WTC11 (cell line): ENCODE measurements around the gene HELZ. TPM values are rescaled to one million over a fixed set of nuclear protein-coding genes. Genes with fewer than 3 reads are reported as not detected.
A peak's percentile ranks its signal among the peaks of the same experiment; 100 is the strongest.
"Not testable (repeated sequence)": the region's sequence is repeated elsewhere in the genome, so short reads cannot be mapped to it uniquely, and the experiment has no call there.

Source experiments
- ATAC-seq: fragments of 200-7000 bp; cut with Tn5 transposase; 2 replicates; pipeline ENCODE4 v1.10.0; 2021; ENCODE audit warnings: mild to moderate bottlenecking, moderate library complexity
- CTCF ChIA-PET: fragments of 300-600 bp; sonication (Branson Sonifier 250); formaldehyde crosslinking; loops from one replicate; lab custom pipeline; 2021; ENCODE audit warnings: antibody characterized with exemption; lab: Charles Lee
- POLR2A ChIA-PET: fragments of 350-600 bp; sonication (Branson Sonifier 250); formaldehyde crosslinking; loops from one replicate; lab custom pipeline; 2021; ENCODE audit warnings: antibody characterized with exemption; lab: Charles Lee
- DNase-seq: peaks from one replicate; pipeline ENCODE4 v3.0.0; 2021; ENCODE audit warnings: low spot score
- H3K27ac Mint-ChIP-seq: 2 replicates; pipeline ENCODE4 v1.8.0; 2021; ENCODE audit warnings: mixed read lengths
- H3K27me3 Mint-ChIP-seq: 2 replicates; pipeline ENCODE4 v1.8.0; 2021; ENCODE audit warnings: low read depth, mild to moderate bottlenecking, moderate library complexity, mixed read lengths
- H3K36me3 Mint-ChIP-seq: 2 replicates; pipeline ENCODE4 v1.8.0; 2021; ENCODE audit warnings: mixed read lengths
- H3K4me1 Mint-ChIP-seq: 2 replicates; pipeline ENCODE4 v1.8.0; 2022; ENCODE audit warnings: mixed read lengths
- H3K4me3 Mint-ChIP-seq: 2 replicates; pipeline ENCODE4 v1.8.0; 2021; ENCODE audit warnings: mild to moderate bottlenecking, moderate library complexity, mixed read lengths
- H3K9me3 Mint-ChIP-seq: 2 replicates; pipeline ENCODE4 v1.8.0; 2021; ENCODE audit warnings: mixed read lengths
- ARID4B ChIP-seq: sonication (generic); formaldehyde crosslinking; IDR thresholded peaks from 2 replicates; pipeline ENCODE4 v1.8.0; 2023; ENCODE audit warnings: missing genetic modification reagents, mild to moderate bottlenecking, borderline replicate concordance
- EMX1 ChIP-seq: fragments of 250-450 bp; sonication (Bioruptor Pico); IDR thresholded peaks from 2 replicates; pipeline ENCODE4 v1.8.0; 2021; ENCODE audit warnings: mild to moderate bottlenecking
- ETV6 ChIP-seq: sonication (generic); formaldehyde crosslinking; IDR thresholded peaks from 2 replicates; pipeline ENCODE4 v1.8.1; 2022; ENCODE audit warnings: mild to moderate bottlenecking, missing genetic modification reagents
- GABPB1 ChIP-seq: sonication (generic); formaldehyde crosslinking; IDR thresholded peaks from 2 replicates; pipeline ENCODE4 v1.8.1; 2023; ENCODE audit warnings: mild to moderate bottlenecking, missing genetic modification reagents
- HMGXB4 ChIP-seq: sonication (generic); formaldehyde crosslinking; IDR thresholded peaks from 2 replicates; pipeline ENCODE4 v1.8.1; 2023; ENCODE audit warnings: mild to moderate bottlenecking, moderate library complexity, missing genetic modification reagents
- NFATC4 ChIP-seq: fragments of 250-450 bp; sonication (Bioruptor Pico); IDR thresholded peaks from 2 replicates; pipeline ENCODE4 v1.9.0; 2021; ENCODE audit warnings: mild to moderate bottlenecking
- OVOL2 ChIP-seq: fragments of 250-450 bp; sonication (Bioruptor Pico); IDR thresholded peaks from 2 replicates; pipeline ENCODE4 v1.9.0; 2021; ENCODE audit warnings: mild to moderate bottlenecking, borderline replicate concordance
- RELA ChIP-seq: sonication (generic); formaldehyde crosslinking; IDR thresholded peaks from 2 replicates; pipeline ENCODE4 v1.8.1; 2022; ENCODE audit warnings: missing genetic modification reagents, mild to moderate bottlenecking, borderline replicate concordance
- RORB ChIP-seq: fragments of 250-450 bp; sonication (Bioruptor Pico); IDR thresholded peaks from 2 replicates; pipeline ENCODE4 v1.9.0; 2021; ENCODE audit warnings: mild to moderate bottlenecking
- SMAD3 ChIP-seq: sonication (generic); formaldehyde crosslinking; IDR thresholded peaks from 2 replicates; pipeline ENCODE4 v1.8.0; 2022; ENCODE audit warnings: missing genetic modification reagents, mild to moderate bottlenecking, borderline replicate concordance
- SOX15 ChIP-seq: fragments of 250-450 bp; sonication (Bioruptor Pico); IDR thresholded peaks from 2 replicates; pipeline ENCODE4 v1.9.0; 2021; ENCODE audit warnings: mild to moderate bottlenecking
- ZNF138 ChIP-seq: sonication (generic); formaldehyde crosslinking; conservative IDR thresholded peaks from 2 replicates; pipeline ENCODE4 v1.8.1; 2022; ENCODE audit warnings: mild to moderate bottlenecking, moderate library complexity, missing genetic modification reagents
- ZNF263 ChIP-seq: sonication (generic); formaldehyde crosslinking; IDR thresholded peaks from 2 replicates; pipeline ENCODE4 v1.8.1; 2022; ENCODE audit warnings: low read depth, mild to moderate bottlenecking, moderate library complexity, missing genetic modification reagents
- ZNF317 ChIP-seq: sonication (generic); formaldehyde crosslinking; IDR thresholded peaks from 2 replicates; pipeline ENCODE4 v1.8.1; 2023; ENCODE audit warnings: low read depth, mild to moderate bottlenecking, moderate library complexity, missing genetic modification reagents, borderline replicate concordance
- ZNF423 ChIP-seq: fragments of 250-450 bp; sonication (Bioruptor Pico); IDR thresholded peaks from 2 replicates; pipeline ENCODE4 v2.1.2; 2022; ENCODE audit warnings: mild to moderate bottlenecking, moderate library complexity
- ZNF671 ChIP-seq: fragments of 250-450 bp; sonication (Bioruptor Pico); IDR thresholded peaks from 2 replicates; pipeline ENCODE4 v1.8.0; 2021; ENCODE audit warnings: mild to moderate bottlenecking
- total RNA-seq: library from RNA; stranded (reverse); gene quantifications from 3 replicates; pipeline ENCODE4 v1.2.3, GENCODE V29; 2021
- TF ChIP-seq, protein P1 (sequence below): sonication (generic); formaldehyde crosslinking; IDR thresholded peaks from 2 replicates; pipeline ENCODE4 v1.8.1; 2023; ENCODE audit warnings: mild to moderate bottlenecking, missing genetic modification reagents

Gene HELZ
- total RNA-seq, 1 experiment from 2014 or later = 49.1 TPM

DNA sequence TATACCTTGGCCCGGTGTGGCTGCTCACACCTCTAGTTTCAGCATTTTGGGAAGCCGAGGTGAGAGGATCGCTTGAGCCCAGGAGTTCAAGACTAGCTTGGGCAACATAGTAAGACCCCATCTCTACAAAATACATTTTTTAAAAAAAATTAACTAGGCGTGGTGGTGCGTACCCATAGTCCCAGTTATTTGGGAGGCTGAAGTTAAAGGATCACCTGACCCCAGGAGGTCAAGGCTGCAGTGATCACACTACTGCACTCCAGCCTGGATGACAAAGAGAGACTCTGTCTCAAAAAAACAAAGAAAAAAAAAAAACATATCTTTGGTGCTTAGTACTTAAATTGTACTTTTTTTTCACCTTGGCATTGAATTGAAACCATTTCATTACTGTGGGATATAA lies 101.7 kb downstream of the HELZ start:
- H3K4me3 Mint-ChIP-seq = no peak overlapping the region
- POLR2A ChIA-PET = no interaction called here

DNA sequence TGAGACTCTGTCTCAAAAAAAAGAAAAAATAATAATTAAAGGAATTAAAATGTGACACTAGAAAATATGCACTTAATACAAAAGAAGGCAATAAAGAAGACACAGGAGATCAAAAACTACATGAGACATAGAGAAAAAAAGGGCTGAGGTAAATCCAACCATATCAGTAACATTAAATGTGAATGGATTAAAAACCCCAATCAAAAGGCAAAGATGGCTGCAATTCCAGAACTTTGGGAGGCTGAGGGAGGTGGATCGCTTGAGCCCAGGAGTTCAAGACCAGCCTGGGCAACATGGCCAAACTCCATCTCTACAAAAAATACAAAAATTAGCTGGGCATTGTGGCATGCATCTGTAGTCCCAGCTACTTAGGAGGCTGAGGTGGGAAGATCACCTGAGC lies 103.0 kb downstream of the HELZ start:
- H3K4me3 Mint-ChIP-seq, H3K27me3 Mint-ChIP-seq, H3K9me3 Mint-ChIP-seq, DNase-seq, ATAC-seq, H3K27ac Mint-ChIP-seq, POLR2A ChIA-PET: not testable (repeated sequence)
- CTCF ChIA-PET = interaction anchor here (1.6 kb wide), 1 partner anchor 17 kb away, joined by 7 read pairs; no protein-coding TSS in a partner anchor
- Mint-ChIP-seq H3K4me1 (peaks cover 26% of the 10 kb centered on the region), H3K36me3 (peaks cover 22% of the 10 kb centered on the region)

More for the DNA sequence above, 101.7 kb downstream of the HELZ start:
- ATAC-seq (no peak), DNase-seq (no peak)
- H3K36me3 Mint-ChIP-seq = peaks cover 32% of the 10 kb centered on the region
- CTCF ChIA-PET = interaction anchor here (1.6 kb wide), 1 partner anchor 15 kb away, joined by 7 read pairs; no protein-coding TSS in a partner anchor
- no peaks in the 10 kb centered on the region for H3K27me3 Mint-ChIP-seq
- TF ChIP-seq ZNF671 (CRISPR knock-in tag) = no peak
- TF ChIP-seq RORB (CRISPR knock-in tag) = no peak
- TF ChIP-seq ETV6 (CRISPR knock-in tag) = no peak
- TF ChIP-seq, protein P1, sequence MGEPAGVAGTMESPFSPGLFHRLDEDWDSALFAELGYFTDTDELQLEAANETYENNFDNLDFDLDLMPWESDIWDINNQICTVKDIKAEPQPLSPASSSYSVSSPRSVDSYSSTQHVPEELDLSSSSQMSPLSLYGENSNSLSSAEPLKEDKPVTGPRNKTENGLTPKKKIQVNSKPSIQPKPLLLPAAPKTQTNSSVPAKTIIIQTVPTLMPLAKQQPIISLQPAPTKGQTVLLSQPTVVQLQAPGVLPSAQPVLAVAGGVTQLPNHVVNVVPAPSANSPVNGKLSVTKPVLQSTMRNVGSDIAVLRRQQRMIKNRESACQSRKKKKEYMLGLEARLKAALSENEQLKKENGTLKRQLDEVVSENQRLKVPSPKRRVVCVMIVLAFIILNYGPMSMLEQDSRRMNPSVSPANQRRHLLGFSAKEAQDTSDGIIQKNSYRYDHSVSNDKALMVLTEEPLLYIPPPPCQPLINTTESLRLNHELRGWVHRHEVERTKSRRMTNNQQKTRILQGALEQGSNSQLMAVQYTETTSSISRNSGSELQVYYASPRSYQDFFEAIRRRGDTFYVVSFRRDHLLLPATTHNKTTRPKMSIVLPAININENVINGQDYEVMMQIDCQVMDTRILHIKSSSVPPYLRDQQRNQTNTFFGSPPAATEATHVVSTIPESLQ (CRISPR knock-in tag) = no peak
- TF ChIP-seq OVOL2 = no peak
- TF ChIP-seq NFATC4 = no peak
- no peak for TF ChIP-seq ZNF317 (CRISPR knock-in tag)
- TF ChIP-seq ZNF138 (CRISPR knock-in tag) = no peak
- TF ChIP-seq RELA (CRISPR knock-in tag) = no peak
- H3K9me3 Mint-ChIP-seq = peaks cover 5% of the 10 kb centered on the region
- no peak overlapping the region for H3K27ac Mint-ChIP-seq
- H3K4me1 Mint-ChIP-seq = peaks cover 26% of the 10 kb centered on the region

DNA sequence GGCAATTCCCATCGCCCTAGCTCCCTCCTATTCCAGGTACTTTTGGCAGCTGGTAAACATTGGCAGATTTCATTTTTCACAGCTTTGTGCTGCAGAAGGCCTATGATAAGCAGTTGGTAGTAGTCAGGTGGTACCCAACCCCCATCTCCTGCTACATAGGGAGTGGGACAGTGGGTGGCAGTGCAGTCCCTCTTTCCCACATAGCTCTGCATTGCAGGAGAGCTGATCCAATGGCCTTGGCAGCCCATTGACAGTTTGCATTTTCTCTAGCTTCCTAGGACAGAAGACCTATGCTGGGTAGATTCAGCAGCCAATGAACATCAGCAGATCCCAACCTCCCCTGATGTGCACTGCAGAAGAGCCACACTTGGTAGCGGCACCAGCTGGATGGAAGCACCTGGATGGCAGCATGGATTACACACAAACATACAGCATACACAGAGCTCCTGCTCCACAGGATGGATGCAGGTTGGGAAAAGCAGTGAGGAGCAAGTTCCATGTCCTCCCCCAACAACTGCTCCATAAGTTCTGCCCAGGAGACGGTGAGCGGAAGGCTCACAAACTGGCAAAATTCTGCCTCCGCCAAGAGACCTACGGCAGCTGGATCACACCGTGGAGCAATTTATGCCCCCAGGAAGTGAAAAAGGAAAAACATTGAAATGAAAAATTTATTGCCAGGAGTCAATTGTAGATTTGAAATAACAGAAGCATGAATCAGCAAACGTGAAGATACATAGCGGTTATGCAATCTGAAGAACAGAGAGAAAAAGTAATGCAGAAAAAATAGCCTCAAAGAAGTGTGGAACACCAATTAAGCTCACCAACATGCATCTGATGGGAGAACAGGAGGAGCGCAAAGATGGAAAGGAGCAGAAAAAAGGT lies 105.0 kb downstream of the HELZ start:
- Mint-ChIP-seq H3K27ac (peak overlapping the region; percentile 42), H3K27me3 (no peaks in the 10 kb centered on the region), H3K9me3 (peaks cover 5% of the 10 kb centered on the region), H3K4me3 (no peak overlapping the region), H3K4me1 (peaks cover 12% of the 10 kb centered on the region), H3K36me3 (peaks cover 26% of the 10 kb centered on the region)
- ATAC-seq (peak; percentile 93), DNase-seq (peak; percentile 30)
- ChIA-PET CTCF (interaction anchor here (0.6 to 2.0 kb wide), 17 partner anchors 9 to 1297 kb away, joined by 3 to 16 read pairs (median 4); no protein-coding TSS in a partner anchor), POLR2A (interaction anchor here (0.6 to 1.7 kb wide), 2 partner anchors 9 to 38 kb away, joined by 3 to 5 read pairs; no protein-coding TSS in a partner anchor)
- TF ChIP-seq HMGXB4 (CRISPR knock-in tag) = no peak

DNA sequence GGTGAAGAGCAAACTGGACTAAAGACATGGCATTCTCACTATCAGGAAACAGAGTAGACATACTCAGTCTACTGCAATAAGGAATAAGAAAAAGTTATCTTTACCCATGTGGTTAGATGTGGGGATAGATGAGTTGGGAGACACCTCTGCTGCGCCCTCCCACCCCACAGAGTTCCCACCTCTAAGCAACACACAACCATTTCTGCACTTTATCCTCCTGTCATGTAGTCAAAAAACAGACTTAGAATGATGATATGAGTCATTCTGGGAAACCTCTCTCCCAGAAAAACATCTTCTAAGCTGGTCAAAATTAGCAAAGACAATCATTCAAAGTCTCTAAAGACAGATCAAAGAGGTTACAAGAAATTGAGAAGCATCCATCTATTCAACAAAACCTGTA lies 105.7 kb downstream of the HELZ start:
- DNase-seq (no peak), ATAC-seq (no peak)
- Mint-ChIP-seq H3K27me3 (no peaks in the 10 kb centered on the region), H3K36me3 (peaks cover 24% of the 10 kb centered on the region), H3K27ac (no peak overlapping the region), H3K4me1 (peaks cover 9% of the 10 kb centered on the region), H3K9me3 (peaks cover 5% of the 10 kb centered on the region), H3K4me3 (no peak overlapping the region)
- ChIA-PET CTCF (interaction anchor here (0.8 to 2.0 kb wide), 14 partner anchors 10 to 336 kb away, joined by 3 to 16 read pairs (median 4); no protein-coding TSS in a partner anchor), POLR2A (interaction anchor here (0.6 to 1.7 kb wide), 2 partner anchors 9 to 39 kb away, joined by 3 to 5 read pairs; no protein-coding TSS in a partner anchor)
- TF ChIP-seq GABPB1 (no peak), ZNF423 (no peak), EMX1 (CRISPR knock-in tag) (no peak), SOX15 (CRISPR knock-in tag) (no peak), SMAD3 (CRISPR knock-in tag) (no peak), ARID4B (CRISPR knock-in tag) (no peak), ZNF263 (no peak)
